Natural killer cell (primary cell): ENCODE results near the gene RALGPS1. TPM values are rescaled to one million over a fixed set of nuclear protein-coding genes. Genes with fewer than 3 reads are reported as not detected.

Experiments
- ATAC-seq, 3 donors: fragments of 150-1000 bp in 2 of 3; fragments of 200-7000 bp in 1 of 3; cut with Tn5 transposase; 1 replicate in 1 of 3; 2 replicates in 2 of 3; pipeline ENCODE4 v1.10.0; 2021; ENCODE audit warnings: mild to moderate bottlenecking in 2 of 3, moderate library complexity in 2 of 3
- DNase-seq, 2 donors: peaks; one replicate each; pipeline versions ENCODE4 v3.0.0 to v3.0.0-alpha.2; 2013 to 2021; ENCODE audit warnings: mixed read lengths in 1 of 2
- H3K27ac ChIP-seq: one replicate; pipeline ENCODE4 v1.5.1; 2013; ENCODE audit warnings: mild to moderate bottlenecking, low read length
- H3K27me3 ChIP-seq: one replicate; pipeline ENCODE4 v1.6.1; 2013; ENCODE audit warnings: low read length; ENCODE audit not compliant: control insufficient read depth, insufficient read depth
- H3K36me3 ChIP-seq: one replicate; pipeline ENCODE4 v1.6.1; 2013; ENCODE audit warnings: low read length; ENCODE audit not compliant: control insufficient read depth, insufficient read depth
- H3K4me1 ChIP-seq: one replicate; pipeline ENCODE4 v1.6.1; 2013; ENCODE audit warnings: low read length; ENCODE audit not compliant: control insufficient read depth, insufficient read depth
- H3K4me3 ChIP-seq: one replicate; pipeline ENCODE4 v1.5.1; 2013; ENCODE audit warnings: low read length
- H3K9me3 ChIP-seq: one replicate; pipeline ENCODE4 v1.6.1; 2013; ENCODE audit warnings: low read length; ENCODE audit not compliant: control insufficient read depth, insufficient read depth
- H3K27ac Mint-ChIP-seq, 2 donors: one replicate each; pipeline ENCODE4 v1.8.0; 2022; ENCODE audit warnings: mild to moderate bottlenecking in 2 of 2, mixed read lengths in 2 of 2, moderate library complexity in 1 of 2
- H3K27me3 Mint-ChIP-seq, 2 donors: one replicate each; pipeline ENCODE4 v1.8.0; 2022; ENCODE audit warnings: low read depth in 2 of 2, mixed read lengths in 2 of 2
- H3K36me3 Mint-ChIP-seq: one replicate; pipeline ENCODE4 v1.8.0; 2022; ENCODE audit warnings: mixed read lengths
- H3K4me1 Mint-ChIP-seq, 2 donors: one replicate each; pipeline ENCODE4 v1.8.0; 2022; ENCODE audit warnings: mixed read lengths in 2 of 2
- H3K4me3 Mint-ChIP-seq: one replicate; pipeline ENCODE4 v1.8.0; 2022; ENCODE audit warnings: mild to moderate bottlenecking, moderate library complexity, mixed read lengths
- H3K9me3 Mint-ChIP-seq, 2 donors: one replicate each; pipeline ENCODE4 v1.8.0; 2022; ENCODE audit warnings: mixed read lengths in 2 of 2
- CTCF ChIP-seq: fragments of 200-600 bp; IDR thresholded peaks from one replicate; pipeline ENCODE4 v1.8.0; 2022; ENCODE audit warnings: antibody characterized with exemption
- WGBS: methylation state at CpG from one replicate; pipeline ENCODE4 v1.1.7; 2013; ENCODE audit warnings: missing lambda C conversion rate; ENCODE audit not compliant: insufficient coverage; 5-methylcytosine and 5-hydroxymethylcytosine counted together
- intact Hi-C: fragments of 100-400 bp; cut with micrococcal nuclease; formaldehyde crosslinking; loops from one replicate; pipeline ENCODE4 v1.14.2; 2022
- total RNA-seq, 4 donors: library from RNA; stranded (reverse); fragments of 120-200 nt in 1 of 4; gene quantifications; one replicate each; pipeline versions ENCODE4 v1.2.3 to v1.2.4, GENCODE V29; 2013 to 2022

Gene RALGPS1
- total RNA-seq, 3 donors from 2014 or later (not counting 1 experiment from before 2014, with no cell fraction given): 11.9 to 21.2 (median 13.2) TPM

GRCh38 chr9:127012250-127012649 is 97.7 kb downstream of the RALGPS1 start:
- H3K4me3 ChIP-seq: no peak overlapping the region
- DNase-seq: no peak
- H3K4me1 Mint-ChIP-seq: peaks cover 7 to 8% of the 10 kb centered on the region in 2 donors
- no peak overlapping the region for H3K27ac Mint-ChIP-seq
- no peaks in the 10 kb centered on the region for H3K9me3 ChIP-seq
- H3K27ac ChIP-seq: no peak overlapping the region
- no peaks in the 10 kb centered on the region for H3K9me3 Mint-ChIP-seq
- peaks cover 14 to 16% of the 10 kb centered on the region in 2 donors for H3K27me3 Mint-ChIP-seq
- no peak overlapping the region for H3K4me3 Mint-ChIP-seq
- intact Hi-C loops: no loop called here
- H3K36me3 Mint-ChIP-seq: no peaks in the 10 kb centered on the region
- no peak for TF ChIP-seq CTCF
- WGBS: 91% methylated on average over 6 of the region's 6 CpGs
- no peak for ATAC-seq
- H3K27me3 ChIP-seq: no peaks in the 10 kb centered on the region
- H3K4me1 ChIP-seq: peaks cover 6% of the 10 kb centered on the region
- H3K36me3 ChIP-seq: no peaks in the 10 kb centered on the region

- Mint-ChIP-seq H3K36me3 (no peaks in the 10 kb centered on the region), H3K27ac (no peak overlapping the region), H3K9me3 (no peaks in the 10 kb centered on the region), H3K4me1 (no peaks in the 10 kb centered on the region), H3K4me3 (no peak overlapping the region), H3K27me3 (peaks cover 9 to 11% of the 10 kb centered on the region in 2 donors)
- H3K27me3 ChIP-seq: no peaks in the 10 kb centered on the region
- 95% methylated on average over 5 of the region's 5 CpGs for WGBS
- no peaks in the 10 kb centered on the region for H3K4me1 ChIP-seq
- intact Hi-C loops: no loop called here
- no peak overlapping the region for H3K4me3 ChIP-seq
- no peaks in the 10 kb centered on the region for H3K9me3 ChIP-seq
- no peak for ATAC-seq
- no peak overlapping the region for H3K27ac ChIP-seq
- TF ChIP-seq CTCF: no peak
- H3K36me3 ChIP-seq: no peaks in the 10 kb centered on the region
- DNase-seq: no peak
Measured at GRCh38 chr9:127013597-127013996, 99.0 kb downstream of the RALGPS1 start.

- no peak for TF ChIP-seq CTCF
- H3K27me3 ChIP-seq: no peaks in the 10 kb centered on the region
- no peak overlapping the region for H3K27ac ChIP-seq
- no peaks in the 10 kb centered on the region for H3K36me3 ChIP-seq
- Mint-ChIP-seq H3K27me3 (peaks cover 8 to 9% of the 10 kb centered on the region in 2 donors), H3K4me3 (no peak overlapping the region), H3K27ac (no peak overlapping the region), H3K36me3 (no peaks in the 10 kb centered on the region), H3K4me1 (no peaks in the 10 kb centered on the region), H3K9me3 (no peaks in the 10 kb centered on the region)
- no peak overlapping the region for H3K4me3 ChIP-seq
- DNase-seq: no peak
- WGBS: 94% methylated on average over 4 of the region's 4 CpGs
- H3K4me1 ChIP-seq: no peaks in the 10 kb centered on the region
- H3K9me3 ChIP-seq: no peaks in the 10 kb centered on the region
- intact Hi-C loops: no loop called here
- ATAC-seq: no peak
Measured at GRCh38 chr9:127014216-127014909, 99.8 kb downstream of the RALGPS1 start.
